ENCODE measurements around the gene TMEM184A.
"Not testable (repeated sequence)": the region's sequence is repeated elsewhere in the genome, so short reads cannot be mapped to it uniquely, and the experiment has no call there.

Gene TMEM184A

GRCh38 chr7:1588978-1589377, 33.0 kb upstream of the TMEM184A start:
- DNase-seq: no peak

- no peak for DNase-seq
Measured at GRCh38 chr7:1587738-1588137, 31.7 kb upstream of the TMEM184A start.

- no peak for DNase-seq
Measured at GRCh38 chr7:1586827-1587705, 31.1 kb upstream of the TMEM184A start.

GRCh38 chr7:1586126-1586826, 30.3 kb upstream of the TMEM184A start:
- DNase-seq: no peak

- DNase-seq: no peak
Measured at GRCh38 chr7:1585142-1585981, 29.4 kb upstream of the TMEM184A start.

- DNase-seq: no peak
Measured at GRCh38 chr7:1584700-1585099, 28.7 kb upstream of the TMEM184A start.

- DNase-seq: not testable (repeated sequence)
Measured at GRCh38 chr7:1583241-1583930, 27.4 kb upstream of the TMEM184A start.

GRCh38 chr7:1580422-1581030, 24.5 kb upstream of the TMEM184A start:
- no peak for DNase-seq

GRCh38 chr7:1579481-1580421, 23.7 kb upstream of the TMEM184A start:
- DNase-seq: peak; percentile 44 to 60 (median 50)

GRCh38 chr7:1578513-1578912, 22.5 kb upstream of the TMEM184A start:
- DNase-seq: no peak

GRCh38 chr7:1576521-1577253, 20.7 kb upstream of the TMEM184A start:
- DNase-seq: no peak

GRCh38 chr7:1575809-1576208, 19.8 kb upstream of the TMEM184A start:
- no peak for DNase-seq

GRCh38 chr7:1572111-1572822, 16.3 kb upstream of the TMEM184A start:
- DNase-seq: no peak

- DNase-seq: peak; percentile 73 to 88 (median 82)
Measured at GRCh38 chr7:1569833-1570632, 14.0 kb upstream of the TMEM184A start, which contains the start of gene PSMG3. TSS of gene PSMG3 (minus strand) at chr7:1570032. CDS start at chr7:1569339, 693 bp downstream.

- DNase-seq: no peak
Measured at GRCh38 chr7:1569440-1569832, 13.4 kb upstream of the TMEM184A start.

GRCh38 chr7:1569016-1569415, 13.0 kb upstream of the TMEM184A start:
- no peak for DNase-seq

- no peak for DNase-seq
Measured at GRCh38 chr7:1567896-1568510, 12.0 kb upstream of the TMEM184A start.

Measured in activated CD4-positive, CD25-positive, alpha-beta regulatory T cell (primary cell).